ENCODE data around the gene R3HCC1L. TPM values are rescaled to one million over a fixed set of nuclear protein-coding genes. Genes with fewer than 3 reads are reported as not detected.

R3HCC1L gene
- polyA plus RNA-seq, 1 donor from 2014 or later, result 12.8 TPM

GRCh38 chr10:98201760-98202159 lies 67.3 kb downstream of the R3HCC1L start:
- no peak overlapping the region for H2AFZ ChIP-seq (ENCODE audit: low read depth, low read length)
- H3K4me3 ChIP-seq (ENCODE audit: low read length), result no peak overlapping the region
- TF ChIP-seq EP300 (conservative IDR thresholded peaks at IDR 0.05; ENCODE audit: poor library complexity, severe bottlenecking) (no peak), CTCF (IDR thresholded peaks at IDR 0.05; ENCODE audit: poor library complexity, severe bottlenecking) (no peak), SMC3 (conservative IDR thresholded peaks at IDR 0.05; ENCODE audit: poor library complexity) (no peak), POLR2AphosphoS5 (IDR thresholded peaks at IDR 0.05) (no peak), RAD21 (conservative IDR thresholded peaks at IDR 0.05) (no peak), TAF1 (IDR thresholded peaks at IDR 0.05; ENCODE audit: low read depth) (no peak), EZH2 (IDR thresholded peaks at IDR 0.05; ENCODE audit: borderline replicate concordance, insufficient read depth, low read length, poor library complexity, severe bottlenecking) (no peak), MXI1 (conservative IDR thresholded peaks at IDR 0.05; ENCODE audit: poor library complexity, severe bottlenecking) (no peak)
- TF ChIP-seq, protein P1, sequence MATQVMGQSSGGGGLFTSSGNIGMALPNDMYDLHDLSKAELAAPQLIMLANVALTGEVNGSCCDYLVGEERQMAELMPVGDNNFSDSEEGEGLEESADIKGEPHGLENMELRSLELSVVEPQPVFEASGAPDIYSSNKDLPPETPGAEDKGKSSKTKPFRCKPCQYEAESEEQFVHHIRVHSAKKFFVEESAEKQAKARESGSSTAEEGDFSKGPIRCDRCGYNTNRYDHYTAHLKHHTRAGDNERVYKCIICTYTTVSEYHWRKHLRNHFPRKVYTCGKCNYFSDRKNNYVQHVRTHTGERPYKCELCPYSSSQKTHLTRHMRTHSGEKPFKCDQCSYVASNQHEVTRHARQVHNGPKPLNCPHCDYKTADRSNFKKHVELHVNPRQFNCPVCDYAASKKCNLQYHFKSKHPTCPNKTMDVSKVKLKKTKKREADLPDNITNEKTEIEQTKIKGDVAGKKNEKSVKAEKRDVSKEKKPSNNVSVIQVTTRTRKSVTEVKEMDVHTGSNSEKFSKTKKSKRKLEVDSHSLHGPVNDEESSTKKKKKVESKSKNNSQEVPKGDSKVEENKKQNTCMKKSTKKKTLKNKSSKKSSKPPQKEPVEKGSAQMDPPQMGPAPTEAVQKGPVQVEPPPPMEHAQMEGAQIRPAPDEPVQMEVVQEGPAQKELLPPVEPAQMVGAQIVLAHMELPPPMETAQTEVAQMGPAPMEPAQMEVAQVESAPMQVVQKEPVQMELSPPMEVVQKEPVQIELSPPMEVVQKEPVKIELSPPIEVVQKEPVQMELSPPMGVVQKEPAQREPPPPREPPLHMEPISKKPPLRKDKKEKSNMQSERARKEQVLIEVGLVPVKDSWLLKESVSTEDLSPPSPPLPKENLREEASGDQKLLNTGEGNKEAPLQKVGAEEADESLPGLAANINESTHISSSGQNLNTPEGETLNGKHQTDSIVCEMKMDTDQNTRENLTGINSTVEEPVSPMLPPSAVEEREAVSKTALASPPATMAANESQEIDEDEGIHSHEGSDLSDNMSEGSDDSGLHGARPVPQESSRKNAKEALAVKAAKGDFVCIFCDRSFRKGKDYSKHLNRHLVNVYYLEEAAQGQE (IDR thresholded peaks at IDR 0.05; ENCODE audit: borderline replicate concordance), result no peak
- no peaks in the 10 kb centered on the region for H3K36me3 ChIP-seq (ENCODE audit: insufficient read depth, low read length)
- H4K20me1 ChIP-seq (ENCODE audit: insufficient read depth), result no peaks in the 10 kb centered on the region
- H3K27me3 ChIP-seq (ENCODE audit: insufficient read depth, low read depth, low read length), result no peaks in the 10 kb centered on the region
- no peak overlapping the region for H3K4me2 ChIP-seq (ENCODE audit: low read length)
- no peak overlapping the region for H3K27ac ChIP-seq (ENCODE audit: low read length)
- H3K9ac ChIP-seq (ENCODE audit: low read length), result no peak overlapping the region
- H3F3A ChIP-seq (ENCODE audit: insufficient read depth, low read length, poor library complexity, severe bottlenecking), result no peaks in the 10 kb centered on the region
- H3K9me2 ChIP-seq (ENCODE audit: insufficient read depth, low read length), result no peaks in the 10 kb centered on the region
- no peaks in the 10 kb centered on the region for H3K9me3 ChIP-seq (ENCODE audit: low read length)
- H3K79me2 ChIP-seq (replicated peaks; ENCODE audit: insufficient read depth, low read length), result no peaks in the 10 kb centered on the region

GRCh38 chr10:98202378-98202777 lies 67.9 kb downstream of the R3HCC1L start:
- no peak overlapping the region for H3K9ac ChIP-seq (ENCODE audit: low read length)

More at GRCh38 chr10:98202378-98202777, 67.9 kb downstream of the R3HCC1L start:
- Histone ChIP-seq H3K79me2 (replicated peaks; ENCODE audit: insufficient read depth, low read length) (no peaks in the 10 kb centered on the region), H3K9me2 (ENCODE audit: insufficient read depth, low read length) (no peaks in the 10 kb centered on the region), H3K9me3 (ENCODE audit: low read length) (no peaks in the 10 kb centered on the region), H3F3A (ENCODE audit: insufficient read depth, low read length, poor library complexity, severe bottlenecking) (no peaks in the 10 kb centered on the region), H3K27ac (ENCODE audit: low read length) (no peak overlapping the region), H3K4me2 (ENCODE audit: low read length) (no peak overlapping the region), H4K20me1 (ENCODE audit: insufficient read depth) (no peaks in the 10 kb centered on the region), H2AFZ (ENCODE audit: low read depth, low read length) (no peak overlapping the region), H3K4me3 (ENCODE audit: low read length) (no peak overlapping the region), H3K27me3 (ENCODE audit: insufficient read depth, low read depth, low read length) (no peaks in the 10 kb centered on the region), H3K36me3 (ENCODE audit: insufficient read depth, low read length) (no peaks in the 10 kb centered on the region)
- TF ChIP-seq TAF1 (IDR thresholded peaks at IDR 0.05; ENCODE audit: low read depth), result no peak
- TF ChIP-seq EZH2 (IDR thresholded peaks at IDR 0.05; ENCODE audit: borderline replicate concordance, insufficient read depth, low read length, poor library complexity, severe bottlenecking), result no peak
- no peak for TF ChIP-seq CTCF (IDR thresholded peaks at IDR 0.05; ENCODE audit: poor library complexity, severe bottlenecking)
- no peak for TF ChIP-seq MXI1 (conservative IDR thresholded peaks at IDR 0.05; ENCODE audit: poor library complexity, severe bottlenecking)

All from neural cell (in vitro differentiated cells).